HG03097 (cell line): Measurements from ENCODE around the gene OGFRL1.

Experiments used
- ATAC-seq: cut with Tn5 transposase; IDR thresholded peaks from one replicate; pipeline ENCODE4 v1.9.1; 2021; ENCODE audit not compliant: unreplicated experiment, low FRiP score

OGFRL1 gene

DNA sequence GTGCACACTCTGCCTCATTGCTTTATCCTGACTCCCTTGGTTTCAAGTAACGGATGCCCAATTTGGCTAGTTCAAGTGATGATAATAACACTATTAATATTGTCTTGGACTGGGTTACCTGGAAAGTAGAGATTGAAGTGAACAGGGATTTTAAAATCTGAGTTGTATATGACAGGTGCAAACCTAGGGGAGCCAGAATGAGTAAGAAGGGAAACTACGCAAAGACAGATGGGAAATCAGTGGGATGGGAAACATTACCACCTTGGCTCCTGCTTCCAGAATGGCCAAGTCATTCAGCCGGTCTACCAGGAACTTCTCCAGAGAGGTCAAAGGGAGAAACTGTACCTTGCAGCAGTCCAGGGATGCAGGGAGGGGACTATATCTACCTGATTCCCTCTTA lies 41.9 kb downstream of the OGFRL1 start:
- ATAC-seq, result no peak

DNA sequence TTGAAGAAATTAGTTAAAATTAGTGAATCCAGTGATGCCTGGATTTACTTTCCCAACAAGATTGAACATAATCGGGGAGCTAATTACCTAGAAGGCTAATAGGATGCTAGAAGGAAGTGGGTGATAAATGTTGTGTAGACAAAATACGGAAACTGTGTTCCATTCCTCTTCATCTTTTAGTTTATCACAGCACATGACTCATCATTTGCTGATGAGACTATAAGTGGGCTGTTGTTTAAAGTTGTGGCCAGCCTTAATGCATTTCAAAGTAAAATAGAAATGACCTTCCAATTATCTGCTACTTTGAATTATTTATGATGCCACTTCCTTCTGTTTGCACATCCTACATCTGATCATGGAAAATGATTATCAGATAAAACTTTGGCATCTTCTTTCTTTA lies 43.4 kb downstream of the OGFRL1 start:
- no peak for ATAC-seq

DNA sequence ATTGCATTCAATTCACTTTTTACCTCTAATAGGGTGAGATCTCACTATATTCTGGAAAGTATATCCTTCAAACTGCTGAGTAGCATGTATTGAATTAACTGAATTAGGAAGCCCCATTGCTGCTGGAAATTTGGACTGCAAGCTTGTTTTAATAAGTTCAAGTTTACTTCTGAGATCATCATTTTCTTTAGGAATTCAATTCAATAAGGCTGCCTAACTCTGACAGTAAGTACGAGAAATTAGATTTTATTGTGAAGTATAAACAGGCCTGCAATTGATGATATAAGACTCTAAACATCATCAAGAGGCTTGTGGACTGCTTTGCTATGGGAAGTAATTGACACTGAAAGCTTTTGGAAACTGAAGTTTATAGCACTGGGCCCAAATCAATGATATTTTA lies 44.4 kb downstream of the OGFRL1 start:
- ATAC-seq, result no peak

DNA sequence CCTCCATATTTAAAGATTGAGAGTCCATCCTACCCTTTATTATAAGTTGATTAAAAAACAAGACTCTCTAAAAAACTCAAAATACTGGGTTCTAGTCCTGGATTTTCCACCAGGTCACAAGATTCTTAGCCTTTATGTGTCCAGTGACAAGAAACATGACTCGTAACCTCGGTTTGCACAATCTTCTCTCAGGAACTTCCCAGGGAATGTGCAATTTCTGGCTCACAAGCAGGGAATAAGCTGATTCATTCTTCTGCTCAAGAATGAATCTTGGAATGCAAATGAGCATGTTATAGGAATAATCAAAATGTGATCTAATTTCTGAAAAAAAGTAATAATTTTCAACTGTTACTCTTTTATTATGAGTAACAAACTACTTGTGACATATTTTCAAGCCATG lies 45.1 kb downstream of the OGFRL1 start:
- no peak for ATAC-seq

DNA sequence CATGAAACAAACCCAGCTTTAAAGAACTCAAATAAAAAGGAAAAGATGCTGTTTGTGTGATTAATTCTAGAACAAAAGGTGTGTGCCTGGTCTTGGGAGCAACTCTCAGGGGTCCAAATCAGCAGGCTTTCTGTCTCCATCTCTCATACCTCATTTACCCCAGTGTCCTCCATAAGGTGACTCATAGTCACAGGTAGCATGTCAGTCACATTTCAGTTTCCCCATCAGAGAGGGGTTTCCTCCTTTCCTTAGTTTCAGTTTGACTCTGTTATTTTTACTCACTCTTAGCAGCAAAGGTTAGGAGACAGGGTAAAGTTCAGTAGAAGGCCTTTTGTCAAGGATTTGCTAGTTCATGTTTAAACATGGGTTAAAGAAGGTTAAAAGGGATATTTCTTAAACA lies 46.2 kb downstream of the OGFRL1 start:
- no peak for ATAC-seq

DNA sequence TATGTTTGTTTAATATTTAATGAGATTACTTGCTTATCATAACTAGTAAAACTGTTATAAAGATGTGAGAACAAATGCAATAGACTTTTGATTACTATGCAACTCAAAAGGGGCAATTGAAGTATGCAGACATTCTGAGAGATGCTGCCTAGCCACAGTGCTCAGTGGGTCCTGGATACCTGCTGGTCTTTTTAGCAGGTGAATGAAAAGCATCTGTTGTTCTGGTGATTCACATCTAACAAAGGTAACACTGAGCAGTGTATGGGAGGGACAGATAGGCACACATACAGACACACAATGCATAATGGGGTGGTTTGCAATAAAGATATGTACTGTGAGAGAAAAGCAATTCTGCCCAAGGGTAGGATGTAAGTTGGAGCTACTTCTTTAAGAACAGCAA lies 46.9 kb downstream of the OGFRL1 start:
- no peak for ATAC-seq

DNA sequence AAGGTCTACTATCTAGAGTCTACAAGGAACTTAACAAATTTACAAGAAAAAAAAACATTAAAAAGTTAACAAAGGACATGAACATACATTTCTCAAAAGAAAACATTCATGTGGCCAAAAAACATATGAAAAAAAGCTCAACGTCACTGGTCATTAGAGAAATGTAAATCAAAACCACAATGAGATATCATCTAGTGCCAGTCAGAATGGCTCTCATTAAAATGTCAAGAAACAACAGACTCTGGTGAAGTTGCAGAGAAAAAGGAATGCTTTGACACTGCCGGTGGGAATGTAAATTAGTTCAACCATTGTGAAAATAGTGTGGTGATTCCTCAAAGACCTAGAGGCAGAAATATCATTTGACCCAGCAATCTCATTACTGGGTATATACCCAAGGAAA lies 48.3 kb downstream of the OGFRL1 start:
- ATAC-seq, result no peak

DNA sequence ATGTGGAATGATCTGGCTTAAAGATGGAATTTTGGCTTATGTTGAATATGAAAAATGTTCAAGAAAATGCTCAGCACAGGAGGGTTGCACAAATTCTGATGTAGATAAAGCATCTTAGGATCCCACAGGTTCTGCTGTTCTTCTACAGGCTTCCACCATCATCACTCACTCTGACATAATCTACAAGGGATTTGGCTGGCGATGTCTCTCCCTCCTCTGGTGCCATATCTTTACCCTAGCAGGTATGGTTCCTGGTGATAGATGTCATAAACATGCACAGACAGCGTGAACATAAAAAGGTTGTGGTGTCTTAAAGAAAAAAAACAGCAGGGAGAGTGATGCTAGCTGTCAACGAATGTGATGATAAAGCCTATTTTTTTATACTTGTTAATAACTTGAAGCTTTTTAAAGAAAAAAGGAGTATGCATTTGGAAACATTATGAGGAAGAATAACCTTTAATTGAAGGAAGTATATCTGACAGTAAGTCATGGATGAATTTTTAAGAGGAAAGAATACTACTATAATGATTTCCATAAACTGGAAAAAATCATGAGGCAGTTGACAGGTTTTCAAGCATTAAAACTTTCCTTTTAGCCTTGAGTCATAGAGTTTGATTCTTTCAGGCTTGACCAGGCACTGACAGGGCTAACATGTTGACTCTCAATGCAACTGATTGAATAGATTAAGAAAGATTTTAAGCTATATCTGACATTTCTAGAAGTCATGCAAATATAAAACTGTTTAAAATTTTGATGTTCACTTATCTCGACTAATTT lies 50.1 kb downstream of the OGFRL1 start:
- ATAC-seq, result no peak

DNA sequence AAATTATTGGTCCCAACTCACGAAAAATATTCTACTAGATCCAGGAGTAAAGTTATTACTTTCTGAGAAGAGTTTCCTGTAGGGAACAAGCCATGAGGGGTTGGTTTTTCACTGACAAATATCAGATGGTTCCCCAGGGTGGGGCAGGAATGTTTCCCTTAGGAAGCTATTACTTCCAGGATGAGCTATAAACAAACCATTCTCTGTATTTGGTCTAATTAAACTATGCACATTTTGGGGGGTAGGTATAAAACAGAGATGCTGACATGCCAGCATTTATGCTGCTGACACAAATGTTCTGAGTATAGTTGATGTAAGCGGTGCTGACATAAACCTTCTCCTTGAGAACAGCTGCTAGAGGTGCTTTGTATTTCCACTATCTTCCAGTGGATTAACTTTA lies 54.2 kb downstream of the OGFRL1 start:
- no peak for ATAC-seq

DNA sequence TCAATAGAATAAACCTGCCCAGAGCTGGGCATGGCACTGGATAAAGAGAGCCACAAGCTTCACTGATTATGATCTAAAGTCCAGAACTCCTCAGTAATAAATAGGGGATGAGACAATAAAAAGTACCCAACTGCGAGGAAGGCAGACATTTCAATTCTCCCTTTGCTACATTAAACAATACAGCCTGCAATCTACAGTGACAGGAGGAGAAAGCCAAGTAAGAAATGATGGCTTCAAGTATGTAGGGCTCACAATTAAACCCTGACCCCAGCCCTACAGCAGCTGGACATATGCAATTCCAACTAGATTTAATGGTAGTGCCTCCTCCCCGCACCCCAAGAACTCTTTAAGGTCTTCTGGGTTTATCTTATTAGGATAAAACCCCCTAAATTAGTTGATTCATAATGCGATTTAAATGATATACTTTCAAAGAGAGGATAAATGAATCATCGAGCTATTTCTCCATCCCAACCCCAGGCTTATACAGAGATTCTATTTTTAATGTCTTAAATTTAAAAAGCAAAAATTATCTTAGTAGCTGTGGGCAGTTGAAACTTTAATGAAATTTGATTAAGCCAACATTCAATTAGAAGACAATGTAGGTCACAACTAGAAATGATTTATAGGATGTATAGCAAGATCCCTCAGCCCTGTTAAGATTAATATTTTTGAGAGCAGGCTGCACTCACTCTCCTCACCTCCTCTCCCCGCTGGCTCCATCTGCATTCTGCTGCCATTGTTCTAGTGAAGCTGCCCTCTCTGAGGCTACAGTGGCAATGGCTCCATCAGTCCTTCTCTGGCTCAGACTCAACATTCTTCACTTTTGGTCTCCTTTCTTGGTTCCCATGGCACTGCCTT lies 57.1 kb downstream of the OGFRL1 start:
- ATAC-seq, result no peak

DNA sequence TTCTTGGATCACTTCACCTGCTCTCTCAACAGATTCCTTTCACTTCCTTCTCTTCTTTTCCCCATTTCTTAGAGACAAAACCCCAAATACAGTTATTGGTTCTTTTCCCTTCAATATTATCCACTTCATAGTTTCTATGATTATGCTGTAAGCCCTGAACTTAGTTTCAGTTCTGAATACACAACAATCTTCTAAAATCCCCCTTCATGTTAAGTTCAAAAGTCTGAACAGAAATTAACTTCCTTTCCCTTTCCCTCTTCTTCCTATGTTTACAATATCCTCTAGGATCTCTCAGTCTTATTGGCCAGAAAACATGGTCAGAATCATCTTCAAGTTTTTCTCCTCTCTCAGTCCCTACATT lies 57.7 kb downstream of the OGFRL1 start:
- ATAC-seq, result no peak

DNA sequence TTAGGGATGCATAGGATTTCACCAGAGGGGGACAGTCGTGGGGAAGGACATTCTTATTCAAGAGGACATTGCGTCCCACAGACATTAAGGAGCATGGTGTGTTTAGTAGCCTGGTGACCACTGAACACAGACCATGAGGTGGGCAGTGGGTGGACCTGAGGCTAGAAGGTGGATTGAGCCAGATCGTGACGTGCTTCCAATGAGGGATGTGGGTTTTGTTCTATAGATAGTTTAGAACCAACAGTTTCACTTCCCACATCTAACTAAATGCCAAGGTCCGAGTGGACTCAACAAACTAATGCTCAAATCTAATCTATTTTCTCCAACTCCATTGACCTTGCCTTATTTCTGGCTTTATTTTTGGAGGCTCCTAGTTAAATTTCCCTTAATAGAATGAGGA lies 58.5 kb downstream of the OGFRL1 start:
- no peak for ATAC-seq

DNA sequence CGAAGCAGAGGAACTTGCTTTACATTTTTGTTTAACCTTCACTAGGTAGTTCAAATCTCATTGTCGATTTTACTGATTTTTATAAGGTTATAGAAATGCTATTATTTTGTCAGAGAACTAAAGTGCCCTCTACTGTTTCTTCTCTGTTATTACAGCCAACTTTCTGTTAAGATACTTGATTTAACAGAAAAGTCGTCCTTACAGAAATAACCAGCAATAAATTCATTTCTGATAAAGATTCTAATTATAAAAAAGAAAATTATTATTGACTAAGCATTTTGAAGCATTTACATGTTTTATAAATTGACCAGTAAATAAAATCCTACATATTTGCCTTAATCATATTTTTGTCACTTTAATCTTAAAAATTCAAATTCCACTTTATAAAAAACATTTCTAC lies 60.8 kb downstream of the OGFRL1 start:
- ATAC-seq, result no peak

DNA sequence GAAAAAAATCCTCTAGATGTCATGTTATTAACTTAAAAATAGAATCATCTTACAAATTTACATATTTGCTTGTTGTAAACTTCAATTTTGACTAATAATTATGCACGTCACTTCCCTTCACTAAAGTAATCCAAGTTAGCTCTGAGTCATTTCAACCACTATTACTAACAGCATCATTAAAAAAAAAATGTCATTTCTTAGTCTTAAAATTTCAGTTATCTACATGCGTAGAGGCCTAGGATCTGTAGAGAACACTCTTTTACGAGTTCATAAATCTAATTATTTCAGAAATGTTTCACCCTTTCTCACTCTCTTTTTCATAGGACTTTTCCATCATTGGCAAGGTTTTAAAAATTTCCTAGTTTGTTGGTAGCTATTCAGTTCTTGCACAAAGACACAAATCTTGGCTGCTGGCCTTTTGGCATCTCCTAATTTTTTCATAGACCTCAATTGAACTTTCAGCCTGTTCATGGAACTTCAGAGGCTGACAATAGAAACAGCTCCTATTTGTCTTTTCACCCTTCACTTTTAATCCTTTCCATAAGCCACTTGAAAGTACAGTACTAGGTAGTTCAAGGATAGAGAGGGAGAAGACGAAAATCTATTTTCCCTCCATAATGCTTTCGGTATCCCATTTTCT lies 61.5 kb downstream of the OGFRL1 start:
- ATAC-seq, result no peak

DNA sequence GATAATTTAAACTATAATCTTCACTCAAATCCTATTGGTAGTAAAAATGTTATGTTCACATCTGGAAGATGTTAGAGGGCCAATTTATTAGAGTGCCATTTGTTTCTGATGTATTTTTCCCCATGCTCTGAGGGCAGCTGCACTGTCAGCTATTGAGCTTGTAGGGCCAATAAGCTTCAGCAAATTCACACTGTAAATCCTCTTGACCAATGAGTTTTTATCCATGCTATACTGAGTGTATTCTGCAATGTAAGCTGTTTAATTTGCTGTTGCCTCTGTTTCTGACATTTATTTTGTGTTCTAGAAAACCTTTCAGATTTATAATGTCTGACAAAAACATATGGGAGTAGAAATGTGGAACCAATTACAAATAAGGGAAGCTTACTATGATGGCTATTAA lies 62.6 kb downstream of the OGFRL1 start:
- no peak for ATAC-seq
